Measurements from ENCODE around the gene RBM46.

Gene RBM46, protein sequence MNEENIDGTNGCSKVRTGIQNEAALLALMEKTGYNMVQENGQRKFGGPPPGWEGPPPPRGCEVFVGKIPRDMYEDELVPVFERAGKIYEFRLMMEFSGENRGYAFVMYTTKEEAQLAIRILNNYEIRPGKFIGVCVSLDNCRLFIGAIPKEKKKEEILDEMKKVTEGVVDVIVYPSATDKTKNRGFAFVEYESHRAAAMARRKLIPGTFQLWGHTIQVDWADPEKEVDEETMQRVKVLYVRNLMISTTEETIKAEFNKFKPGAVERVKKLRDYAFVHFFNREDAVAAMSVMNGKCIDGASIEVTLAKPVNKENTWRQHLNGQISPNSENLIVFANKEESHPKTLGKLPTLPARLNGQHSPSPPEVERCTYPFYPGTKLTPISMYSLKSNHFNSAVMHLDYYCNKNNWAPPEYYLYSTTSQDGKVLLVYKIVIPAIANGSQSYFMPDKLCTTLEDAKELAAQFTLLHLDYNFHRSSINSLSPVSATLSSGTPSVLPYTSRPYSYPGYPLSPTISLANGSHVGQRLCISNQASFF

DNA sequence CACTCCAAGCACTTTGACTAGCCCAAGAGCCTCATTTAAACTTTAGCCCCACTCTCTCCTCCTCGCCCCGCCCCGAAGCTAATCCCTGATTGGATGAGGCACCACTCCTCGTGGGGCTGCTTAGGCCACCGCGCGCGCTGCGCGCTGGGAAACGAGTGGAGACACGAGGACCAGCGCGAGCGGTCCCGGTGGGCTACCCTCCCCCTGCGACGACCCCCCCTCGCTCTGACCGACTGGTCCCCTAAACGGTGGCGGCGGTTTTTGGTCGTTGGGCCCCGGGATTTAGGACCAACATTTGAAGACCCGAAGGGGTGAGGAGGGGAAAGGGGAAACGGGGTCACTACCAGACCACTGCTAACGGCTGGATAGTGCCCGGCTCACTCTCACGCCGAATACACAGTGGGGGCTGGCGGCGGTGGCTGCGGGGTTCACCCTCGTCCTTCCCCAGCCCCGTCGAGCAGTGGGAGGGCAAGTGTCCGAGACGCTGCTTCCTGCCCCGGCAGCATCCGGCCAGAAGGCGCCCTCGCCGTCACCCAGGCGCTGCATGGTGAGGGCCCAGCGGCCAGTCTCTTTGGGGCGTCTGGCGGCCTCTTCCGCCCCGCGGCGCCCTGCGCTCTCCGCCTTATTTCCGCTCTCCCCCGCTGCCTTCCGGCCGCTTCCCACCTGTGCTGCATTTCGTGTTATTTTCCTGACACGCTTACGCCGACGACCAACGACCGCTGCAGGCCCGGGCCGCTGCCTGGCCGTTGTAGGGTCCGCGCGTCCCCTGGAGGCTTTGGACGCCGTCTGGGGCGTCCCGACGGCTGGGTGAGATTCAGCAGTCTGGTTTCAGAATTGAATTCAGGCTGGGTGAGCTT lies at the start of gene RBM46:
RBM46 (plus strand) TSS at position 147 of the 857 bp plus-strand sequence. CDS start 15,481 bp downstream, outside the sequence.
- no peak within 1 kb of the TSS for H3K4me3 ChIP-seq (ENCODE audit: low read depth, low read length)

DNA sequence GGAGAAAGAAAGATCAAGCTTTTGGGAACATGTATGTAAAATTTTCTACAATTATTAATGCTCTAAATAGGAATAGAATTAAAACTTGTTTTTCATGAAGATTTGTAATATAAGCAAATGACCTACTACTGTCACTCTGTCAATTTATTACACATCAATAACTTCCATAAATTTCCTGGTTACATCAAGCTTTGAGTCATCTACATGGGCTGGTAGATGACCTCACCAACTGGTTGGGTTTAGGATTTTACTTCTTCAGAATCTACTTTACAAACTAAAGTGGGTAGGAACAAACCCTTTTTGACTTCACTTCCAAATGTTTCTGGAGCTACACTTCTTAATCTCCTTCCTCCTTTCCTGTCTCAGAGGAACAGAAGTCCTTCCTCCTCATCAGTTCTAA lies 49.3 kb upstream of the RBM46 start:
- no peak overlapping the region for H3K4me3 ChIP-seq (ENCODE audit: low read depth, low read length)

DNA sequence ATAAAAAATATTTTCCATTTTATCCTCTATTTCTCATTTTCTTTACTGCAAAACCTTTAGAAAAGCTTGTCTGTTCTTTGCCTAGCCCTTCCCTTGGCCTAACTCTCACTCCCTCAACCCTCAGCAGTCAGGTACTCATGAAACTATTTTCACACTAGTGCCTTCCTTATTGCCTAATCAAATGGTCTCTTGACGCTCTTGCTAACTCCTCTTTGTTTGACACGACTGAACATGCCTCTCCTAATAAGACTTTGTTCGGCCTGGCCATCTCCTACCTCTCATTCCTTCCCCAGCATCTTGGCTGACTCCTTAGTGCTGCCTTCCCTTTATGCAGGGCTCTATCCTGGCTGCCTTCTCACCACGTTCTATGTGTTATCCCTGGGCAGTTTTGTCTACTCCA lies 48.4 kb upstream of the RBM46 start:
- no peak overlapping the region for H3K4me3 ChIP-seq (ENCODE audit: low read depth, low read length)

DNA sequence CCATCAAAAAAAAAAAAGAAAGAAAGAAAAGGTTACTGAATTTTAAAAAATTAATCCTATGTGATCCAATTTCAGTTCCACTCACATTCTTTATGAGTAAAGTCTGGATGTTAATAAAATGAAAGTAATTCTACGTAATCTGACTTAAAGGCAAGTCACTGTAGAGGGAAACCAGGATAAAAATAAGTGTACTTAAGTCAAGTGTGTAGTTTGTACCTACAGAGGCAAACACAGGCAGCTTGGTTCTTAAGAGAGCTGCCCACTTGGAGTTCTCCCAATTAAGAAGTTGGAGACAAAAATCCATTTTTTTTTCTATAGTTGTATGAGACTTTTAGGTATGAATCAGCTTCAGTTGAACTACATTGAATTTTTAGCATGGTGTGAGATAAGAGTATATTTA lies 44.3 kb upstream of the RBM46 start:
- no peak overlapping the region for H3K4me3 ChIP-seq (ENCODE audit: low read depth, low read length)

DNA sequence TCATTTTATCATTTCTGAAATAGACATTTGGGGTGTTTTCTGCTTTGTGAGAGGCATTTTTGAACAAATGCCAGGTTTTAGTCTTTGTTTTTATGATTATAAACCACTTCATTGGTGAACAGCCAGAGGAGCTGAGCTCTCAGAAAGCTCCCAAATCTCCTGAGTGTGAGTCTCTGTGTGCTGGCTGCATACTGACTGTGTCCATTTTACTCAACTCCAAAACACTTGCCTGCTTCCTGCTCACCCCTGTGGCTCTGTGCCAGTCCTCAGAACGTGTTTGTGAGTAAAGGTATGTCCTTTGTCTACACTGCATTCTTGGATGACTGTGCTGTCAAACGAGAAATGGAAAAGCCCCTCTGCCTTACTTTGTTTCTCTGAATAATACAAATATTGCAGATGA lies 42.6 kb upstream of the RBM46 start:
- H3K4me3 ChIP-seq (ENCODE audit: low read depth, low read length), result no peak overlapping the region

DNA sequence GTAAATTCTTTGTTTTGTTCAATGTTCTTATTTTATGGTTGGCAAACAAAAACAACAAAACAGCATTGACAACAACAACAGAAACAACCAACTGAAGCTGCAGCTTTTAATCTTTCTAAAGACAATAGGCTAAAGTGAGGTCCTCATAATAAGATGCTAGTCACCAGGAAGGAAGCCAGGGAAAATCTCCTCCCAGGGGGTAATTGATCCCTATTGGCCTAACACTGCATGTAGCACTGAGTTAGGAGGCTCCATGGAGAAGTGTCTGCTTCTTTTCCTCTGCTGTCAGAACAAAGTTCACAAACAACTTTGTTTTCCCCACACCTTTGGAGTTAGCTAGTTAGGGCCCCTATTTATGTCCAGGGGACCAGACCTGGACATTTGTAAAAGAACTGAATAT lies 42.0 kb upstream of the RBM46 start:
- H3K4me3 ChIP-seq (ENCODE audit: low read depth, low read length), result no peak overlapping the region

DNA sequence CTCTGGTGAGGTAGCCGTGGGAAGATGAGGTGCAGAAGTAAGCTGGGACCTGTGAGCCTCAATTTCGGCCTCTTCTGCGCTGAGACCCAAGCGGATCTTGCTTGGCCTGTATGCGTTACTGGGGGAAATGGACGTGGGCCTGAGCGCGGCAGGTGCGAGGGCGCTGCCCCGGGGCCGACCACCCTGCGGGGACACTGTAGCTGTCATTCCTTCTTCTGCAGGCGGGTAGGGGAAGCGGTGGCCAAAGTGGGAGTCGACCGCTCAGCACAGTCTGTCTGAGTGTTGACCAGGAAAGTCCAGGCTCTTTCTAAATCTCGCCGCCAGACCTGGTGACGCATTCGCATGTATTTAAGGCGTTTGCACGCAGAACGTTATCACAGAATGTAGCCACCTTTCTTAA lies 40.6 kb upstream of the RBM46 start:
- no peak overlapping the region for H3K4me3 ChIP-seq (ENCODE audit: low read depth, low read length)

DNA sequence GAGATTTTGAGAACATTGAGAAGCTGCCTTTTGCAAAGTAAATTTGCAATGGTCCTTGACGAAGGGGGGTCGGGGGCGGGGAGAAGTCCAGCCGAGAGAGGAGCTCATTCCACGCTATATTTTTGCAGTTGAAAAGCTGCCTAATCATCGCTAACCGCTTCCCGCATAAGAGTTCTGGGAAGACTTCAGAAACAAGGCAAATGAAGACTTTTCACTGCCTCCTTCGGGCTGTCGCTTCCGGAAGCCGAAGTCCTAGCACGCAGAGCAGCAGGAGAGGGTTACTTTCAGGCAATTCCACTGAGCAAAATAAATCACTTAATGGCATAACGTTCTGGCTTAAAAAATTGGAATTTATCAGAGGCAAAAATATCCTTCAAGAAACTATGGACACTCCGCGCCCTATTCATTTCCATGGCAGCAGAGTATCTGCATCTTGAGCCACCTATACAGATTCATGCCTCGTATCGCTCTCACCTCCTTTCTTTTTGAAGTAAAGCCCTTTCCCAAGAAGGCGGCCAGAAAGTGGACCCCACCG lies 39.9 kb upstream of the RBM46 start:
- H3K4me3 ChIP-seq (ENCODE audit: low read depth, low read length), result no peak overlapping the region

DNA sequence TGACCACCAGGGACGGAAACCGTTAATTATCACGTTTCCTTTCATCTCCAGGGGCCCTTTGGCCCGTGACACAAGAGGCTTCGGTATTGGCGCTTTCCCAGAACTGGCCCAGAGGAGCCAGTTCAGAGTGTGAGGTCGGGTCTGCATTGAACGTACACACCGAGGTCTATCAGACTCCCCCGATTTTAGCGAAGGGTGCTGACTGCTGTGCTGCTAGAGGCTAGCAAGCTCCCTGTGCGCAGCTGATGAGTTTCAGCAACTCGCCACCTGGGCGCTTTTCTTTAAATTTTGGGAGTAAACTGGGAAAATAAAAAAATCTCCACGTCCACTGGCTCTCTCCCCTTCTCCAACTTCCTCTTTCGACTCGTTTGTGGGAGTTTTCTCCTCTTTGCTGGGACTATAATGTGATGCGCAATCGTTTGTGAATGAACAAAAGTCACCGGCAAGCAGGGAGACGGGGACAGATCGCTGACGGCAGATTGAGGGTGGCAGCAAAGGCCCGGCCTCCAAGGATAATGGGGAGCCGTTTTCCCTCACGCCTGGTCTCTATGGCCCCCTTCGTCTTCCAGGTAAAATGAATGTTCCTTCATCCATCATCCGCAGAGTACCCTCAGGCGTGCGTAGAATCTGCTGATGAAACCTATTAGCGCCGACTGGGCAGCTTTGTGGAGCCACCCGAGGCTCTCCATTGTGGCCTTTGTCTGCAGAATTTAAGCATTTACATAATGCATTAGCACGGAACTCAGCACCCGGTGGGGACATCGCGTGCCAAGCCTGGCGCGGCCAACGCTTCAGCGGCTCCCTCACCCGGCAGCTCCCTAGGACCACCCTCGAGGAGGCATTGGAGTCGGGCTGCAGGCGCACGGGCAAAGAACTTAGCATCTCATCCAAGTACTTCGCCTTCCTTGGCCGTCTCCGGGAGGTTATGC lies 38.9 kb upstream of the RBM46 start:
- peak overlapping the region; percentile 20 for H3K4me3 ChIP-seq (ENCODE audit: low read depth, low read length)

DNA sequence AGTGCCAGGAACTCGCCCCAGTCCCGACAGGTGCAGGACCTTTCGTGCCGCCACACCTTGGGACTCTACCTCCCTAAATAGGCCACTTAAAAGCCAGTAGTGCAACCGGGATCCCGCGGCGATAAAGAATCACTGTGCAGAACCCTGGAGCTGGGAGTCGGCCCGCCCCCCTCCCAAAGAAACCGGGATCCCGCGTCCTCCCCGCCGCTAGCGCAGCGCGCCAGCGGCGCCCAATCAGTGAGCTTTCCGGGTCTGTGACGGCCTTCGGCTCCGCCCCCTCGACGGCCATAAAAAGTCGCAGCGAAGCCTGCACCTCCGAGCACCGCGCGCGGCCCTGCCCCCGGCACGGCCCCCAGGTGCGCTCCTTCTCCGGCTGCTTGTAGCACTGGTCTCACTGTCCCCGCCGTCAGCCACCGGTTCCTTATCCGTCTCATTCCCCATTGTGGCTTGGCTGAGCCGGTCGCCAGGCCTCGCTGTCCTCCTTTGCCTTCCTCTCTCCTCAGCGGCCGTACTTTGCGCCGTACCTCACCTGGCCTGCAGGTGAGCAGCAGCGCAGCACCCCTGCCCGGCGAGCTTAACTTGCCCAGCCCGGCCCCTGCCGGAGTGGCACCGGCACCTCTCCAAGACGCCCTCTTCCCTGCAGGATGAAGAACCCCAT lies 37.3 kb upstream of the RBM46 start, which contains the start of gene LRAT:
LRAT (plus strand) TSS at position 318 of the 658 bp plus-strand sequence; CDS start at position 645, 327 bp downstream.
- peak within 1 kb of the TSS; percentile 86 for H3K4me3 ChIP-seq (ENCODE audit: low read depth, low read length)

DNA sequence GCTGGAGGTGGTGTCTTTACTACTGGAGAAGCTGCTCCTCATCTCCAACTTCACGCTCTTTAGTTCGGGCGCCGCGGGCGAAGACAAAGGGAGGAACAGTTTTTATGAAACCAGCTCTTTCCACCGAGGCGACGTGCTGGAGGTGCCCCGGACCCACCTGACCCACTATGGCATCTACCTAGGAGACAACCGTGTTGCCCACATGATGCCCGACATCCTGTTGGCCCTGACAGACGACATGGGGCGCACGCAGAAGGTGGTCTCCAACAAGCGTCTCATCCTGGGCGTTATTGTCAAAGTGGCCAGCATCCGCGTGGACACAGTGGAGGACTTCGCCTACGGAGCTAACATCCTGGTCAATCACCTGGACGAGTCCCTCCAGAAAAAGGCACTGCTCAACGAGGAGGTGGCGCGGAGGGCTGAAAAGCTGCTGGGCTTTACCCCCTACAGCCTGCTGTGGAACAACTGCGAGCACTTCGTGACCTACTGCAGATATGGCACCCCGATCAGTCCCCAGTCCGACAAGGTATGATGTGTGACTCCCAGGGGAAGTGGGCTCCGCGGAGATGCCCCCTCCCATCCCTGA lies 36.6 kb upstream of the RBM46 start:
- H3K4me3 ChIP-seq (ENCODE audit: low read depth, low read length), result peak overlapping the region; percentile 86

DNA sequence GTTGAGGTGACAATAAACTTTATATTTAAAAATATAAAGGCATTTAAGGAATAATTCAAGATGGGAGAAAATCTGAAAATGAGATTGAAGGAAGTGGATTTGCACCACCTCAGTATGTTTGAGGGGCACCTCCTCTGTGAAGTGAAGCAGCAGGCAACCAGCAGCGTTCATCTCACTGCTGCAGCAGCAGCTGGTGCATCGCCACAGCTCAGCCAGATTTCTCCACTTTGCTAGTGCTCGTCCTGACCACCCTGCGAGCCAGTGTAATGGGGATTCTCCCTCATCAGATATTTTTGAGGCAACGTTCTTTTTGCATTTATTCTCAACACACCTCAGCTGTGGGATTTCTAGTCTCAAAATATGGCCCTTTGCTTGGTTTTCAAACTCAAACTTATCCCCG lies 23.4 kb upstream of the RBM46 start:
- no peak overlapping the region for H3K4me3 ChIP-seq (ENCODE audit: low read depth, low read length)

DNA sequence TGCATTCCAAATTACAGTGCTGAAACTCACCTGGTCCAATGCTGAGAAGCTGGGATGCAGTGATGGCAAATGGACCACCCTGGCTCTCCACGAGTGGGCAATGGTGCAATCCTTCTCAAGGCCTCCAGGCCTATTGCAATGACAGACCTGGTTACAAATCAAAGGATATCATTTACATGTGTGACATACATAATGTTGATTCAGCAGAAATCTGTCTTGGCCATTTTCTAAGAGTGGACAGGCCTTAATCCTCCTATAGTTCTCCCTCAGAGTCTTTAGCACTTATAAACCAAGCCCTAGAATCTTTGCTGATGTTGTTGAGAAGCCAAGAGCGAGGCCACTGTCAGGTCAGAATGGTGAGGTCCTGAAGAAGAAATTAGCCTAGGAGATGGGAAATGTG lies 20.2 kb upstream of the RBM46 start:
- H3K4me3 ChIP-seq (ENCODE audit: low read depth, low read length), result no peak overlapping the region

DNA sequence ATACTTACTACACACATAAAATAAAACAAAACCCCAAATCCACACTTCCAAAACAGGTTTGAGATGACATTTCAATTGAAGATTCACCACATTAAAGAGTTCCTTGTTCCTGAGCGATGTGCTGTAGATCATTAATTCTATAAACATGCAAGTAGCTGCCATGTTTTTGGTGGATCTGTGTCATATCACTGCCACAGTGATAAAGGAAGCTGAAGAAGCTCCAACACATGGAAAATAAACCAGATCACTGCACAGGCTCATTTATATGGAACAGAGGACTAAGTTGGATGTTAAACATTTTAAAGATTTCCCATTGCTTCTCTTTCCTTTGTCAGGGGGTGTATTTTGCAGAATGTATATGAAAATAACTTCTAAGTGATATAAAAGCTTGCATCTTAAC lies 2.8 kb upstream of the RBM46 start:
- H3K4me3 ChIP-seq (ENCODE audit: low read depth, low read length), result no peak overlapping the region

DNA sequence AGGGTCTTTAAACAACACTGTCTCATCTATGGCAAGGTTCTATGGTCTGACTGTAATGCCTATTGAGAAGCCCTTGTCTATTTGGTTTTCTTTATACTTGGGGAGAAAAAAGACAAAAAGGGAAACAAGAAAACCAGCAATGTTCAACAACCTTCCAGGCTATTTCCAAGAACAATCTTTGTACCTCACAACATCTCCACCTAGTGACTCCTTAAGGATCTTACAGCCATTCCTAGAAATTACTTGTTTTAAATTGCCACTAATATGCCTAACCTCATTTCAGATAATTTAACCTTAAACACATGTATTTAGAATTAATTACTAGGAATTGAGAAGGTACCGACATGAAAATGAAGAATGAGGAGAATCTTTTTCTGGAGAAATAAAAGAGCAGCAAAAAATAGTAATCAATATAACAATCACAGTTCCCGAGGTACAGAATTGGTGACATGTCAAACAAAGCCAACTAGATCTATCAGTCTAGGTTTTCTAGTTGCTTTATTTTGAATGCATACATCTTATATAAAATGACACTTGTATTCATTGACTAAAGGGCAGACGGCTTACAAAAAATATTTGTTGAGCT lies 1.6 kb upstream of the RBM46 start:
- H3K4me3 ChIP-seq (ENCODE audit: low read depth, low read length), result no peak overlapping the region

DNA sequence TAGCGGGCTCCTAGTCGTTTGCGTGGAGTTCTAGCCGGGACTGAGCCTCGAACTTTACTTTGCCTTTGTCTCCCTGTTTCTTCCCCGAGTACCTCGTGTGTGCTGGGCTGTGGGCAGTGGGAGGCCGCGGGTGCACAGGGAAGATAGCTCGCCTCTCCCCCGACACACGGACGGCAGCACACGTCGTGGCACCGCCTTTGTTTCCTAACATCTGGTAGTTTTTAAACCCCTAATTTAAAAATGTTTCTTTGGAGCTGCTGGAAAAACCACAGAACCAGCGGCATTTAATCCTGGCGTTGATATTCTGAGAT lies 866 bp downstream of the RBM46 start:
- no peak overlapping the region for H3K4me3 ChIP-seq (ENCODE audit: low read depth, low read length)

DNA sequence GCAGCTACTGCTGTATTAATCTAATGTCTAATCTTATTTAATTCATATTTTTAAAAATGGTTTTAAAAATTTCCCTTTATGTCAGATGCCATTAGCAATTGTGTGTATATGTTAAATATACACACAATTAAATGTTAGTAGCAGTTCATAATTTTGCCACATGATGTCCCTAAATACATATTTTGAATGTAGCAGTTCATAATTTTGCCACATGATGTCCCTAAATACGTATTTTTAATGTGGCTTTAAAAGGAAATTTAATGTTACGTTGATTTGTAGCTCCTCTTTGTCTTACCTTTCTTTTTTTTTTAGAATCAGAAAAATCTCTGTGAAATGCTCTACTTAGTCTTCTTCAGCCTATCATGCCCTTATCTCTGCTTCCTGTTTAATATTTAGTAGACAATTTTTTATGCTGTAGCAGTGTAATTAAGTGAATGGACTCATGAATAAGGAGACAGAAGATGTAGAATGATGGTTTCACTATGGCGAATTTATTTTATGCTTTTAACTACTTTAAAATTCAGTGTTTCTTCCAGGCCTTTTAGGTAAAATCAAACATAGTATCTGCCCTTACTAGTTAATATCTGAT lies 26.1 kb downstream of the RBM46 start:
- no peak overlapping the region for H3K4me3 ChIP-seq (ENCODE audit: low read depth, low read length)

DNA sequence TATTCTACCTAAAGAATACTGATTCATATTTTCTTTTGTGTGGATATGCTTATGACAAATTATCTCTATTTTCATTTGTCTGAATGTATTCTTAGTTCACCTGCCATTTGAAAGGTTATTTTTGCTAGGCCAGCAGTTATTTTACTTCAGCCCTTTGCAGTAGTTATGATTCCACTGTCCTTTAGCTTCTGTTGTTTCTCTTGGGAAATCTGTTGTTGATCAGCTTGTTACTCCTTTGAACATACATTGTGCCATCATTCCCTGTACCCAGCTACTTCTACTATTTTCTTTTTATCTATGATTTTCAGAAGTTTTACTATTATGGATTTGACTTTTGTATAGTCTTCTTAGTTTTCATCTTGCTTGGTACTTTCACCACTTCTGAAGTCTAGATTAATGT lies 37.2 kb downstream of the RBM46 start:
- no peak overlapping the region for H3K4me3 ChIP-seq (ENCODE audit: low read depth, low read length)

DNA sequence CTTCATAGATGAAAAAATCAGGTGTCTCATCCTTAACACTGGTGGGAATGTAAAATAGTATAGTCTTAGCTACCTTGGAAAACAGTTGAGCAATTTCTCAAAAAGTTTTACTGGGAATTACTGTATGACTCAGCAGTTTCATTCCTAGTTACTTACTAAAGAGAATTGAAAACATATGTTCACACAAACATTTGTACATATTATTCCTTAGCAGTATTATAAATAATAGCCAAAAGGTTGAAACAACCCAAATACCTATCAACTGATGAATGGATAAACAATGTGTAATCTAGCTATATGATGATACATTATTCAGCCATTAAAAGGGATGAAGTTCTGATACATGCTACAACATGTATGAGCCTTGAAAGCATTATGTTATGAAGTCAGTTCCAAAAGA lies 41.7 kb downstream of the RBM46 start:
- no peak overlapping the region for H3K4me3 ChIP-seq (ENCODE audit: low read depth, low read length)

Data from iPS-11a (cell line).